Fibroblast of villous mesenchyme (primary cell): Measurements from ENCODE around the gene PI4KA. TPM values are rescaled to one million over a fixed set of nuclear protein-coding genes. Genes with fewer than 3 reads are reported as not detected.
"Not testable (repeated sequence)": the region's sequence is repeated elsewhere in the genome, so short reads cannot be mapped to it uniquely, and the experiment has no call there.

Source experiments
- DNase-seq: peaks from one replicate; pipeline ENCODE4 v3.0.0-alpha.2; 2010; ENCODE audit warnings: low read depth
- H3K4me3 ChIP-seq: 2 replicates; pipeline ENCODE4 v1.5.1; 2011; ENCODE audit warnings: low read depth, mild to moderate bottlenecking, low read length
- CTCF ChIP-seq: IDR thresholded peaks from 2 replicates; pipeline ENCODE4 v1.5.1; 2012; ENCODE audit warnings: low read depth, mild to moderate bottlenecking, low read length; ENCODE audit not compliant: insufficient read depth
- total RNA-seq: library from RNA; depleted of rRNA; stranded (reverse); fragments of >200 nt; gene quantifications from 2 replicates; pipeline ENCODE4 v1.2.3, GENCODE V29; 2012

The PI4KA gene
- total RNA-seq, 1 donor, result 73.4 TPM

GRCh38 chr22:20678792-20679435 is 179.7 kb downstream of the PI4KA start:
- not testable (repeated sequence) for DNase-seq, H3K4me3 ChIP-seq

- no peak for DNase-seq
- no peak for TF ChIP-seq CTCF
- H3K4me3 ChIP-seq, result no peak overlapping the region
Measured at GRCh38 chr22:20677684-20678242, 180.8 kb downstream of the PI4KA start.

- H3K4me3 ChIP-seq, DNase-seq: not testable (repeated sequence)
Measured at GRCh38 chr22:20675613-20676012, 183.0 kb downstream of the PI4KA start.

GRCh38 chr22:20674998-20675397 is 183.6 kb downstream of the PI4KA start:
- H3K4me3 ChIP-seq, result no peak overlapping the region
- DNase-seq, result no peak
- no peak for TF ChIP-seq CTCF

GRCh38 chr22:20673295-20674195 is 185.1 kb downstream of the PI4KA start:
- H3K4me3 ChIP-seq, result no peak overlapping the region
- TF ChIP-seq CTCF, result no peak
- no peak for DNase-seq

- no peak for TF ChIP-seq CTCF
- H3K4me3 ChIP-seq, result no peak overlapping the region
- no peak for DNase-seq
Measured at GRCh38 chr22:20672732-20673131, 185.9 kb downstream of the PI4KA start.

- H3K4me3 ChIP-seq, result no peak overlapping the region
- no peak for DNase-seq
- TF ChIP-seq CTCF, result no peak
Measured at GRCh38 chr22:20672082-20672424, 186.6 kb downstream of the PI4KA start.
